Naive thymus-derived CD8-positive, alpha-beta T cell (primary cell): Measurements from ENCODE around the gene FGF19. TPM values are rescaled to one million over a fixed set of nuclear protein-coding genes. Genes with fewer than 3 reads are reported as not detected.

Source experiments
- ATAC-seq, 2 donors: fragments of 150-1000 bp; cut with Tn5 transposase in 1 of 2; sonication (Bioruptor Pico), chemical (Tn5 transposase) in 1 of 2; 1 replicate in 1 of 2; 2 replicates in 1 of 2; pipeline ENCODE4 v1.10.0; 2021; ENCODE audit warnings: mild to moderate bottlenecking in 2 of 2, moderate library complexity in 2 of 2
- POLR2A ChIA-PET: fragments of 350-600 bp; sonication (Branson Sonifier 250); formaldehyde crosslinking; loops from one replicate; lab custom pipeline; 2021; ENCODE audit warnings: antibody characterized with exemption; lab: Charles Lee
- DNase-seq, 10 donors: peaks; one replicate each; pipeline versions ENCODE4 v3.0.0 to v3.0.0-alpha.2; 2020 to 2022
- H3K27ac Mint-ChIP-seq, 10 donors: one replicate each; pipeline ENCODE4 v1.8.0; 2020 to 2022; ENCODE audit warnings: mild to moderate bottlenecking in 10 of 10, mixed read lengths in 10 of 10, moderate library complexity in 4 of 10, inconsistent platforms in 1 of 10
- H3K27me3 Mint-ChIP-seq, 5 donors: one replicate each; pipeline ENCODE4 v1.8.0; 2021 to 2022; ENCODE audit warnings: mixed read lengths in 5 of 5
- H3K36me3 Mint-ChIP-seq, 3 donors: one replicate each; pipeline ENCODE4 v1.8.0; 2020 to 2022; ENCODE audit warnings: mixed read lengths in 3 of 3, mild to moderate bottlenecking in 2 of 3, inconsistent platforms in 1 of 3
- H3K4me1 Mint-ChIP-seq, 4 donors: one replicate each; pipeline ENCODE4 v1.8.0; 2021 to 2022; ENCODE audit warnings: mixed read lengths in 4 of 4
- H3K4me3 Mint-ChIP-seq, 10 donors: one replicate each; pipeline ENCODE4 v1.8.0; 2020 to 2022; ENCODE audit warnings: mild to moderate bottlenecking in 10 of 10, mixed read lengths in 10 of 10, moderate library complexity in 6 of 10, inconsistent platforms in 1 of 10
- H3K9me3 Mint-ChIP-seq, 9 donors: one replicate each; pipeline ENCODE4 v1.8.0; 2020 to 2022; ENCODE audit warnings: mixed read lengths in 9 of 9, mild to moderate bottlenecking in 3 of 9, inconsistent platforms in 1 of 9, moderate library complexity in 1 of 9
- polyA plus RNA-seq, 3 donors: library from polyadenylated mRNA; unstranded; fragments of 300-500 nt; fragmentation: Illumina TruSeq; gene quantifications; one replicate each; pipeline ENCODE4 v1.2.3, GENCODE V29; 2021
- total RNA-seq, 8 experiments: library from RNA in 2 of 8; stranded (reverse) in 2 of 8; gene quantifications; one replicate each; pipeline ENCODE4 v1.2.3 and lab custom pipeline; 2021 to 2026

FGF19 gene
- total and polyA plus RNA-seq, 5 experiments from 2014 or later: not detected

DNA sequence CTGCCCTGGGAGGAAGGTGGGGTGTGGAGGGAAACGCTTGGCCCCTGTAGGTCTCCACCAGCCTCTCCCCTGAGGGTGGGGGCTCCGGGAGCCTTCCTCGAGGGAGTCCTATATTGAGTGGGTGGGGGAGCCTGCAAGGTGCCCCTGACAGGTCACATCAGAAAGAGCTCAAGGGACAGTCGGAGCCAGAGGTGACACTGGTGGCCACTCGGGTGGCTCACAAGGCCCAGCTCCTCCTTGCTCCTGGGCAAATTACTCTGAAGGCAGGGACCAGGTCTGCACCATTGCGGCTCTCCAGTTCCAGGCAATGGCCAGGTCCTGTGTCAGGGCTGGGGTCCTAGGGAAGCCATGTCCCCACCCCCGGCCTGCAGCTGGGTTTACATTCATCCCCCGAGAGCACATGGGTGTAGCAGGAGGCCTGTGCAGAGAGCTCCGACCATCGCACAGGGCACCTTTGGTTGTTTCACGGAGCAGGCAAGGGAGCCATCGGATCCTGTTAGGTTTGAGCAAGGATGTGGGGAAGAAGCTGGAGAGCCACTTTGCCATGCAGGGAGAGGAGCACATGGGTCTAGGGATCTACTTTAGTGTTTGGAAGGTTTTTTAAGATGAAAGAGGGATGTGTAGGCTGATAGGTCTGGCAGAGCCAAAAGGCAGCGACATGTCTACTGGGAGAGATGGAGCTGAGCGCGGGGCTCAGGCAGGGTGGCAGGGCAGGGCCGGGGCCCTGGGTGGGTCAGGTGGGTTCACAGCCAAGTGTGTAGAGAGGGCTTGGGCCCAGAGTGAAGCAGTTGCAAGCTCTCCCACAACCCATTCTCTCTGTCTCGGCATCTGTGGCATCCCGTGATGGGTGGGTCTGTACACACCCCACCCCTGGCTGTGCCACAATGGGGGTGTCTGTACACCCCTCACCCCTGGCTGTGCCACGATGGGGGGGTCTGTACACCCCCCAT lies 48.1 kb downstream of the FGF19 start:
- DNase-seq (peak in 1 of 10 donors; percentile 30), ATAC-seq (no peak)
- H3K27ac Mint-ChIP-seq: peak overlapping the region in 3 of 10 donors; percentile 48 to 80 (median 64)
- H3K9me3 Mint-ChIP-seq: no peaks in the 10 kb centered on the region
- POLR2A ChIA-PET: no interaction called here
- H3K4me1 Mint-ChIP-seq: peaks cover 0 to 4% (median 0%) of the 10 kb centered on the region in 4 donors
- peaks cover 0 to 6% (median 0%) of the 10 kb centered on the region in 3 donors for H3K36me3 Mint-ChIP-seq
- no peak overlapping the region for H3K4me3 Mint-ChIP-seq
- H3K27me3 Mint-ChIP-seq: no peaks in the 10 kb centered on the region

DNA sequence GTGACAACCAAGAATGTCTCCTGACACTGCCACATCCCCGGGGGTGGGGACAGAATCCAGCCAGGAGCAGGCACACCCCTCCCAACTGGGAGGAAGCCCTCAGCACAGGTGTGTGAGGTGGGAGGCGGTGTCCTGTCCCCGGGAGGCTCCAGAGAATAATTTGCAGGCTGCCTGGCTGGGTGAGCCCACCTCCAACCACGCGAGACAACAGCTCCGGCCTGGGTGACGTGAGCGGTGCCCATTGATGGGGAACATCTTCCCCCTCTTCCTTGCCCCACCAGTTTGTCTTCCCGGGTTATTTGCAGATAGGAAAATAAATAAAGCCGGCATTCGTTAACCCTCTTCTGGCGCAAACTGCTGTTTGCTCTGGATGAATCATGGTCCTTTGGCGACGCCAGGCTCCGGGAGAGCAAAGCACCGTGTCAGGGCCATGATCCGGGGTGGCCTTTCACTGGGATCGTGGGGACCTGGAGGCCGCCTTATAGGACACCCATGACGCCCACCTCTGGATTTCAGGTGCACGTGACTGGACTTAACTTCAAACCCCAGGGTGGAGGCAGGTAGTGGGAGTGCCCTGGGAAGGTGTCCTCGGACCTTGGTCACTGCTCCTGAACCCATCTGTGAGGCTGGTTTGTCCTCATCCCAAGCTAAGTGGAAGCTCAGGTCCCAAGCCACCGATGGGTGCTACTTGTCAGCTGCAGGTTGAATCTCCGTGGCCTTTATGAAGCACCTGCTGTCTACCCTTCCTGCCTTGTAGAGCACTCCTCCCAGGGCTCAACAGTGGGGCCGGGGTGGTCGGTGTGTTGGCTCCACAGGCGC lies 49.0 kb downstream of the FGF19 start:
- Mint-ChIP-seq H3K27ac (no peak overlapping the region), H3K4me1 (peaks cover 0 to 2% (median 0%) of the 10 kb centered on the region in 4 donors), H3K27me3 (no peaks in the 10 kb centered on the region), H3K9me3 (no peaks in the 10 kb centered on the region), H3K4me3 (no peak overlapping the region), H3K36me3 (peaks cover 0 to 3% (median 0%) of the 10 kb centered on the region in 3 donors)
- DNase-seq (no peak), ATAC-seq (no peak)
- POLR2A ChIA-PET: no interaction called here

DNA sequence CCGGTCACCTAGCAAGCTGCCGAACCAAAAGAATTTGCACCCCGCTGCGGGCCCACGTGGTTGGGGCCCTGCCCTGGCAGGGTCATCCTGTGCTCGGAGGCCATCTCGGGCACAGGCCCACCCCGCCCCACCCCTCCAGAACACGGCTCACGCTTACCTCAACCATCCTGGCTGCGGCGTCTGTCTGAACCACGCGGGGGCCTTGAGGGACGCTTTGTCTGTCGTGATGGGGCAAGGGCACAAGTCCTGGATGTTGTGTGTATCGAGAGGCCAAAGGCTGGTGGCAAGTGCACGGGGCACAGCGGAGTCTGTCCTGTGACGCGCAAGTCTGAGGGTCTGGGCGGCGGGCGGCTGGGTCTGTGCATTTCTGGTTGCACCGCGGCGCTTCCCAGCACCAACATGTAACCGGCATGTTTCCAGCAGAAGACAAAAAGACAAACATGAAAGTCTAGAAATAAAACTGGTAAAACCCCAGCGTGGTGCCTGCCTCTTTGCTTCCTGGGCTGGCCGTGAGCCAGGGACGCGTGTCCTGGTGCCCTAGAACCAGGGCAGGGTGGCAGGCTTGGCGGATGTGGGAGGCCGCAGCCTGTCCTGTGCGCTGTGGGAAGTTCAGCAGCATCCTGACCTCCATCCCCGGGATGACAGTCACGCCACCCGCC lies 49.7 kb downstream of the FGF19 start:
- POLR2A ChIA-PET: no interaction called here
- DNase-seq (no peak), ATAC-seq (no peak)
- Mint-ChIP-seq H3K36me3 (peaks cover 0 to 3% (median 0%) of the 10 kb centered on the region in 3 donors), H3K4me1 (peaks cover 0 to 2% (median 0%) of the 10 kb centered on the region in 4 donors), H3K4me3 (no peak overlapping the region), H3K9me3 (no peaks in the 10 kb centered on the region), H3K27me3 (no peaks in the 10 kb centered on the region), H3K27ac (no peak overlapping the region)

DNA sequence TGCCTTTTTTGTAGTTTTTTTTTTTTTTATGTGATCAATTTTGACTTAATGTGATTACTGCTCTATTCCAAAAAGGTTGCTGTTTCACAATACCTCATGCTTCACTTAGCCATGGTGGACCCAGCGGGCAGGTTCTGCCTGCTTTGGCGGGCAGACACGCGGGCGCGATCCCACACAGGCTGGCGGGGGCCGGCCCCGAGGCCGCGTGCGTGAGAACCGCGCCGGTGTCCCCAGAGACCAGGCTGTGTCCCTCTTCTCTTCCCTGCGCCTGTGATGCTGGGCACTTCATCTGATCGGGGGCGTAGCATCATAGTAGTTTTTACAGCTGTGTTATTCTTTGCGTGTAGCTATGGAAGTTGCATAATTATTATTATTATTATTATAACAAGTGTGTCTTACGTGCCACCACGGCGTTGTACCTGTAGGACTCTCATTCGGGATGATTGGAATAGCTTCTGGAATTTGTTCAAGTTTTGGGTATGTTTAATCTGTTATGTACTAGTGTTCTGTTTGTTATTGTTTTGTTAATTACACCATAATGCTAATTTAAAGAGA lies 50.3 kb downstream of the FGF19 start:
- no peak for DNase-seq
- Mint-ChIP-seq H3K4me1 (peaks cover 0 to 2% (median 0%) of the 10 kb centered on the region in 4 donors), H3K4me3 (no peak overlapping the region), H3K27ac (no peak overlapping the region), H3K9me3 (no peaks in the 10 kb centered on the region), H3K27me3 (no peaks in the 10 kb centered on the region), H3K36me3 (peaks cover 0 to 3% (median 0%) of the 10 kb centered on the region in 3 donors)
- ATAC-seq: no peak
- POLR2A ChIA-PET: no interaction called here

DNA sequence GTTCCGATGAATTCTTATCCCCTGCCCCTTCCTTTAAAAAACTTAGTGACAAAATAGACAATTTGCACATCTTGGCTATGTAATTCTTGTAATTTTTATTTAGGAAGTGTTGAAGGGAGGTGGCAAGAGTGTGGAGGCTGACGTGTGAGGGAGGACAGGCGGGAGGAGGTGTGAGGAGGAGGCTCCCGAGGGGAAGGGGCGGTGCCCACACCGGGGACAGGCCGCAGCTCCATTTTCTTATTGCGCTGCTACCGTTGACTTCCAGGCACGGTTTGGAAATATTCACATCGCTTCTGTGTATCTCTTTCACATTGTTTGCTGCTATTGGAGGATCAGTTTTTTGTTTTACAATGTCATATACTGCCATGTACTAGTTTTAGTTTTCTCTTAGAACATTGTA lies 50.8 kb downstream of the FGF19 start:
- H3K36me3 Mint-ChIP-seq: peaks cover 0 to 3% (median 0%) of the 10 kb centered on the region in 3 donors
- POLR2A ChIA-PET: no interaction called here
- DNase-seq: no peak
- H3K27me3 Mint-ChIP-seq: no peaks in the 10 kb centered on the region
- ATAC-seq: no peak
- peaks cover 0 to 2% (median 0%) of the 10 kb centered on the region in 4 donors for H3K4me1 Mint-ChIP-seq
- H3K27ac Mint-ChIP-seq: no peak overlapping the region
- H3K9me3 Mint-ChIP-seq: no peaks in the 10 kb centered on the region
- H3K4me3 Mint-ChIP-seq: no peak overlapping the region

DNA sequence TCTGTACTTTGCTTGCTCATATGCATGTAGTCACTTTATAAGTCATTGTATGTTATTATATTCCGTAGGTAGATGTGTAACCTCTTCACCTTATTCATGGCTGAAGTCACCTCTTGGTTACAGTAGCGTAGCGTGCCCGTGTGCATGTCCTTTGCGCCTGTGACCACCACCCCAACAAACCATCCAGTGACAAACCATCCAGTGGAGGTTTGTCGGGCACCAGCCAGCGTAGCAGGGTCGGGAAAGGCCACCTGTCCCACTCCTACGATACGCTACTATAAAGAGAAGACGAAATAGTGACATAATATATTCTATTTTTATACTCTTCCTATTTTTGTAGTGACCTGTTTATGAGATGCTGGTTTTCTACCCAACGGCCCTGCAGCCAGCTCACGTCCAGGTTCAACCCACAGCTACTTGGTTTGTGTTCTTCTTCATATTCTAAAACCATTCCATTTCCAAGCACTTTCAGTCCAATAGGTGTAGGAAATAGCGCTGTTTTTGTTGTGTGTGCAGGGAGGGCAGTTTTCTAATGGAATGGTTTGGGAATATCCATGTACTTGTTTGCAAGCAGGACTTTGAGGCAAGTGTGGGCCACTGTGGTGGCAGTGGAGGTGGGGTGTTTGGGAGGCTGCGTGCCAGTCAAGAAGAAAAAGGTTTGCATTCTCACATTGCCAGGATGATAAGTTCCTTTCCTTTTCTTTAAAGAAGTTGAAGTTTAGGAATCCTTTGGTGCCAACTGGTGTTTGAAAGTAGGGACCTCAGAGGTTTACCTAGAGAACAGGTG lies 51.8 kb downstream of the FGF19 start:
- H3K9me3 Mint-ChIP-seq: no peaks in the 10 kb centered on the region
- peaks cover 0 to 3% (median 0%) of the 10 kb centered on the region in 3 donors for H3K36me3 Mint-ChIP-seq
- H3K4me1 Mint-ChIP-seq: peaks cover 0 to 2% (median 0%) of the 10 kb centered on the region in 4 donors
- POLR2A ChIA-PET: no interaction called here
- DNase-seq (no peak), ATAC-seq (no peak)
- H3K27ac Mint-ChIP-seq: no peak overlapping the region
- H3K4me3 Mint-ChIP-seq: no peak overlapping the region
- no peaks in the 10 kb centered on the region for H3K27me3 Mint-ChIP-seq

DNA sequence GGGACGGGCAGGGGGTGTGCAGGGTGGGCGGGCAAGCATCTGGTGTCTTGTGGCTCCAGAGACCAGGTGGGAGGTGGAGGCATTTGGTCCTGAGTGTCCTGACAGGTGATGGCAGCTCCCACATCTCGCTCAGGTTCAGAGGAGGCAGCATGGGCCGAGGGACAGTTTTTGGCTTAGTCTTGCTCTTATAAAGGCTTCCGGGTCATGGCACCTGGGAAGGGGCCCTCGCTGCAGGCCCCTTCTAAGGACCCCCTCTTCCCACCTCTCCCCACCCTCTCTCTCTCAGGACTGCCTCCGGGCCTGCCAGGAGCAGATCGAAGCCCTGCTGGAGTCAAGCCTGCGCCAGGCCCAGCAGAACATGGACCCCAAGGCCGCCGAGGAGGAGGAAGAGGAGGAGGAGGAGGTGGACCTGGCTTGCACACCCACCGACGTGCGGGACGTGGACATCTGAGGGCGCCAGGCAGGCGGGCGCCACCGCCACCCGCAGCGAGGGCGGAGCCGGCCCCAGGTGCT lies 52.9 kb downstream of the FGF19 start:
- Mint-ChIP-seq H3K9me3 (no peaks in the 10 kb centered on the region), H3K36me3 (peaks cover 0 to 3% (median 0%) of the 10 kb centered on the region in 3 donors), H3K27ac (no peak overlapping the region), H3K27me3 (no peaks in the 10 kb centered on the region), H3K4me3 (no peak overlapping the region), H3K4me1 (peaks cover 0 to 2% (median 0%) of the 10 kb centered on the region in 4 donors)
- POLR2A ChIA-PET: no interaction called here
- ATAC-seq: no peak
- no peak for DNase-seq

DNA sequence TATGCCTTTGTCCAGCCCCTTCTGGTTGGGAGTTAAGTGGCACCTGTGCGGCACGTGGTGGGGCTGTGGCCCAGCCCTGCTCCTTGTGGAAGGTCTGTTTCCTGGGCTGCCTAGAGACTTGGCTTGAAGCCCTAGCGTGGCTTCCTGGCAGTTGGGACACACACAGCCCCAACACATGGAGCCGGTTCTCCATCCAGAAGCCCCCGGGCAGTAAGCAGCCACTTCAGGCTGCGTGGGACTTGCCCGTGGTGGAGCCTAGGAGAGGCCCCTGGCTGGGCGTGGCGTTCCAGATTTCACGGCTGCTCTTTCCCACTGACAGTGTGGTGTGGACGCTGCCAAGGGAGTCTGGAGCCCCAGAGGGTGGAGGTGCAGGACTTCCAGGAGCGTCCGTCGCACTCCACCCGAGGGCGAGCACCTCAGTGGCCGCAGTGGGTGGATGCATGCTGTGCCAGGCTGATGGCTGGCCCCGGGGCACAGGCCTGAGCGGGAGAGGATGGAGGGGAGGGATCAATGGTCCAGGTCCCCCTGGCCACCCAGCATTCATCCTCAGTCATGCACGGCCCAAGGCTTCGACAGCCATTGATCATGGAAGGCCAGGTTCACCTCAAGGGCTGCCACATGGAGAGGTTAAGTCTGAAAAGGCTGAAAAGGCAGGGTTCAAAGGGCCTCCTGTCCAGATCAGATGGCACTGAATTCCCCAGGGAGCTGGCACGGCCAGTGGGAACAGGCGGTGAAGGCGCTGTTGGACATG lies 53.6 kb downstream of the FGF19 start:
- Mint-ChIP-seq H3K4me3 (no peak overlapping the region), H3K4me1 (no peaks in the 10 kb centered on the region), H3K36me3 (peaks cover 0 to 3% (median 0%) of the 10 kb centered on the region in 3 donors), H3K9me3 (no peaks in the 10 kb centered on the region), H3K27ac (no peak overlapping the region), H3K27me3 (no peaks in the 10 kb centered on the region)
- no peak for DNase-seq
- POLR2A ChIA-PET: no interaction called here
- ATAC-seq: no peak

DNA sequence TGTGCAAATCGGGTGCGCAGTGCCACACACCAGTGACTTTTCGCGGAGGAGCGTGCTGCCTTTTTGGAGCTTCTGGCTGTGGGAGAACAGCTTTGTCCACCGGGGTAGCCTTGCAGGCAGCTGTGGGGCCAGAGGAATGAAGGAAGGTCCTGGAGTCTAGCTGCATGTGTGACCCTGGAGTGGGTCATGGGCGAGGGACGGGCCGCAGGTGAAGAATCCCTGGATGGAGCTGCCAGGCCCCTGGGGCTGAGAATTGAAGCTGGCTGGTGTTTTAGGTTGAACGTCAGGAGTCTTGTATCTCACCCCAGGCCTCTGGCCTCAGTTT lies 54.3 kb downstream of the FGF19 start:
- Mint-ChIP-seq H3K27me3 (no peaks in the 10 kb centered on the region), H3K27ac (no peak overlapping the region), H3K36me3 (peaks cover 0 to 3% (median 0%) of the 10 kb centered on the region in 3 donors), H3K4me3 (no peak overlapping the region), H3K4me1 (no peaks in the 10 kb centered on the region), H3K9me3 (no peaks in the 10 kb centered on the region)
- ATAC-seq: no peak
- POLR2A ChIA-PET: no interaction called here
- no peak for DNase-seq

DNA sequence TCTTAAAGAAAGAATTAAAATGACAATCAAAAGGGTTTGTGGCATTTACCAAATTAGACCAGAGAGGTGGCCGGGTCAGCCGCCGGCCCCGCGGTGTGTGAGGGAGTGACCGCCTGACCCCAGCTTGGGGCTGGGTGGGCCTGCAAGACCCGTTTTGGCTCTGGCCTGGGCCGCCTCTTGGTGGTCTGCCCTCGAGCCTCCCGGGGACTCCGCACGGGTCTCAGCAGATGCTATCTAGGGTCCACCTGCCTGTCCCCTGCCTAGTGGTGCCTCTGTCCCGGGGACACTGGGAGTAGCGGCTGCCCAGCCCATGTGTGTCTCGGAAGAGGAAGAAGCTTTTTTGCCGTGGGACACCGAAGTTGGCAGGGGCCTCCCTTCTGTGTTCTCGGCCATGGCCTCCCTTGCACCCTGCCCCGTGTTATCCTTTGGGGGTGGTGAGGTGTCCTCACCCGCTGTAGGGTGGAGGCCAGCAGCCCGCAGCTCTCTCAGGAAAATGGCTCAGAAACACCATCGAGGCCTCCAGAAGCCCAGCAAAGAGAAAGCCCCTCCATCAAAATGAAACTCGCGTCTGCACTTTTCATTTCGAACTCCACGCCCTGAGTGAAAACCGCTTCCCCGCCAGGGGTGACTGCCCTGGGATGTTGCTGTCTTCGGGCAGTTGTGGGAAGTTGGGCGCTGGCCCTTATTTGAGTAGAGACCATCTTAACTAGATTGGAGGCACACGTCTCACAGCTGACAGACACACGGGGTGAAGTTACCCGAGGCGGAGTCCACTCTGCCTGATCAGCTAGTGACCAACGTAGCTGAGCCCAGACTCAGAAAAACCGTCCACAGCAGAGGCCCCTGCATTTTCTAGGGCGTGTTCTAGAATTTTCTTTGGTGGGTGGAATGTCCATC lies 54.9 kb downstream of the FGF19 start:
- DNase-seq: no peak
- H3K27ac Mint-ChIP-seq: no peak overlapping the region
- ATAC-seq: no peak
- H3K27me3 Mint-ChIP-seq: no peaks in the 10 kb centered on the region
- H3K4me1 Mint-ChIP-seq: no peaks in the 10 kb centered on the region
- H3K9me3 Mint-ChIP-seq: no peaks in the 10 kb centered on the region
- POLR2A ChIA-PET: no interaction called here
- H3K4me3 Mint-ChIP-seq: no peak overlapping the region
- H3K36me3 Mint-ChIP-seq: peaks cover 0 to 3% (median 0%) of the 10 kb centered on the region in 3 donors
